Coronary artery (tissue), 2 donors: Measurements from ENCODE around the gene CCDC192.

Experiments
- DNase-seq: peaks from one replicate; pipeline ENCODE4 v3.0.0-alpha.2; 2017; ENCODE audit warnings: low spot score
- H3K27ac ChIP-seq, 2 donors: fragments of 200-600 bp; sonication (generic); one replicate each; pipeline ENCODE4 v1.5.1; 2016 to 2019
- H3K4me3 ChIP-seq: fragments of 200-600 bp; sonication (generic); 2 replicates; pipeline ENCODE4 v1.5.1; 2016; ENCODE audit warnings: mild to moderate bottlenecking, moderate library complexity
- CTCF ChIP-seq: fragments of 200-600 bp; sonication (generic); IDR thresholded peaks from one replicate; pipeline ENCODE4 v1.5.1; 2019; ENCODE audit warnings: antibody characterized with exemption

The CCDC192 gene

GRCh38 chr5:127754259-127754658 is 51.1 kb downstream of the CCDC192 start:
- DNase-seq: no peak
- Histone ChIP-seq H3K27ac (no peak overlapping the region), H3K4me3 (no peak overlapping the region)
- no peak for TF ChIP-seq CTCF

GRCh38 chr5:127754706-127755105 is 51.5 kb downstream of the CCDC192 start:
- Histone ChIP-seq H3K27ac (no peak overlapping the region), H3K4me3 (no peak overlapping the region)
- no peak for DNase-seq
- TF ChIP-seq CTCF: no peak

- no peak overlapping the region for H3K27ac ChIP-seq
- no peak for DNase-seq
- no peak for TF ChIP-seq CTCF
- no peak overlapping the region for H3K4me3 ChIP-seq
Observed at GRCh38 chr5:127757576-127757975, 54.4 kb downstream of the CCDC192 start.

- no peak for DNase-seq
- Histone ChIP-seq H3K27ac (no peak overlapping the region), H3K4me3 (no peak overlapping the region)
- TF ChIP-seq CTCF: no peak
Observed at GRCh38 chr5:127758766-127759283, 55.6 kb downstream of the CCDC192 start.

- TF ChIP-seq CTCF: no peak
- Histone ChIP-seq H3K4me3 (no peak overlapping the region), H3K27ac (no peak overlapping the region)
- DNase-seq: no peak
Observed at GRCh38 chr5:127761869-127762268, 58.7 kb downstream of the CCDC192 start.

- no peak overlapping the region for H3K4me3 ChIP-seq
- DNase-seq: no peak
- H3K27ac ChIP-seq: no peak overlapping the region
- no peak for TF ChIP-seq CTCF
Observed at GRCh38 chr5:127762412-127762811, 59.2 kb downstream of the CCDC192 start.

GRCh38 chr5:127766676-127767335 is 63.6 kb downstream of the CCDC192 start:
- no peak overlapping the region for H3K27ac ChIP-seq

More at GRCh38 chr5:127766676-127767335, 63.6 kb downstream of the CCDC192 start:
- no peak for TF ChIP-seq CTCF
- no peak for DNase-seq
- H3K4me3 ChIP-seq: no peak overlapping the region
